ENCODE measurements around the gene RAPGEF1.
A peak's percentile ranks its signal among the peaks of the same experiment; 100 is the strongest.

The RAPGEF1 gene

GRCh38 chr9:131650254-131650653, 89.6 kb downstream of the RAPGEF1 start:
- DNase-seq (ENCODE audit: insufficient read length, low spot score), result no peak
- no peak for TF ChIP-seq TAF1 (IDR thresholded peaks at IDR 0.05; ENCODE audit: low read depth, low read length)
- TF ChIP-seq PAX5 (IDR thresholded peaks at IDR 0.05; ENCODE audit: insufficient read depth, low read length, severe bottlenecking), result no peak
- no peak for TF ChIP-seq SPI1 (IDR thresholded peaks at IDR 0.05; ENCODE audit: low read depth, low read length)
- no peak for TF ChIP-seq POLR2A (IDR thresholded peaks at IDR 0.05; ENCODE audit: low read depth, low read length)
- no peak for TF ChIP-seq POLR2AphosphoS5 (IDR thresholded peaks at IDR 0.05; ENCODE audit: low read depth, low read length)
- TF ChIP-seq POU2F2 (IDR thresholded peaks at IDR 0.05; ENCODE audit: low read depth, low read length), result no peak
- no peak for FAIRE-seq

- DNase-seq (ENCODE audit: insufficient read length, low spot score) (no peak), FAIRE-seq (no peak)
- no peak for TF ChIP-seq TAF1 (IDR thresholded peaks at IDR 0.05; ENCODE audit: low read depth, low read length)
- TF ChIP-seq POU2F2 (IDR thresholded peaks at IDR 0.05; ENCODE audit: low read depth, low read length), result no peak
- no peak for TF ChIP-seq POLR2AphosphoS5 (IDR thresholded peaks at IDR 0.05; ENCODE audit: low read depth, low read length)
- TF ChIP-seq SPI1 (IDR thresholded peaks at IDR 0.05; ENCODE audit: low read depth, low read length), result no peak
- no peak for TF ChIP-seq PAX5 (IDR thresholded peaks at IDR 0.05; ENCODE audit: insufficient read depth, low read length, severe bottlenecking)
- TF ChIP-seq POLR2A (IDR thresholded peaks at IDR 0.05; ENCODE audit: low read depth, low read length), result no peak
These were observed 90.2 kb downstream of the RAPGEF1 start for GRCh38 chr9:131649646-131650045.

GRCh38 chr9:131645078-131645776, 94.6 kb downstream of the RAPGEF1 start:
- FAIRE-seq (no peak), DNase-seq (ENCODE audit: insufficient read length, low spot score) (no peak)
- no peak for TF ChIP-seq POU2F2 (IDR thresholded peaks at IDR 0.05; ENCODE audit: low read depth, low read length)
- TF ChIP-seq TAF1 (IDR thresholded peaks at IDR 0.05; ENCODE audit: low read depth, low read length), result no peak
- no peak for TF ChIP-seq POLR2A (IDR thresholded peaks at IDR 0.05; ENCODE audit: low read depth, low read length)
- TF ChIP-seq SPI1 (IDR thresholded peaks at IDR 0.05; ENCODE audit: low read depth, low read length), result no peak
- no peak for TF ChIP-seq PAX5 (IDR thresholded peaks at IDR 0.05; ENCODE audit: insufficient read depth, low read length, severe bottlenecking)
- TF ChIP-seq POLR2AphosphoS5 (IDR thresholded peaks at IDR 0.05; ENCODE audit: low read depth, low read length), result no peak

GRCh38 chr9:131642496-131643083, 97.3 kb downstream of the RAPGEF1 start:
- peak; percentile 49 for DNase-seq (ENCODE audit: insufficient read length, low spot score)
- no peak for TF ChIP-seq SPI1 (IDR thresholded peaks at IDR 0.05; ENCODE audit: low read depth, low read length)
- TF ChIP-seq POLR2A (IDR thresholded peaks at IDR 0.05; ENCODE audit: low read depth, low read length), result no peak
- no peak for TF ChIP-seq TAF1 (IDR thresholded peaks at IDR 0.05; ENCODE audit: low read depth, low read length)
- TF ChIP-seq PAX5 (IDR thresholded peaks at IDR 0.05; ENCODE audit: insufficient read depth, low read length, severe bottlenecking), result no peak
- no peak for TF ChIP-seq POLR2AphosphoS5 (IDR thresholded peaks at IDR 0.05; ENCODE audit: low read depth, low read length)
- no peak for TF ChIP-seq POU2F2 (IDR thresholded peaks at IDR 0.05; ENCODE audit: low read depth, low read length)
- FAIRE-seq, result no peak

GRCh38 chr9:131641618-131642495, 98.0 kb downstream of the RAPGEF1 start:
- FAIRE-seq, result no peak

GRCh38 chr9:131640438-131641137, 99.3 kb downstream of the RAPGEF1 start:
- no peak for DNase-seq (ENCODE audit: insufficient read length, low spot score)
- FAIRE-seq, result no peak

More at GRCh38 chr9:131641618-131642495, 98.0 kb downstream of the RAPGEF1 start:
- no peak for DNase-seq (ENCODE audit: insufficient read length, low spot score)
- no peak for TF ChIP-seq POLR2AphosphoS5 (IDR thresholded peaks at IDR 0.05; ENCODE audit: low read depth, low read length)
- no peak for TF ChIP-seq TAF1 (IDR thresholded peaks at IDR 0.05; ENCODE audit: low read depth, low read length)
- TF ChIP-seq POLR2A (IDR thresholded peaks at IDR 0.05; ENCODE audit: low read depth, low read length), result no peak
- no peak for TF ChIP-seq POU2F2 (IDR thresholded peaks at IDR 0.05; ENCODE audit: low read depth, low read length)

GRCh38 chr9:131639769-131640437, 100.0 kb downstream of the RAPGEF1 start:
- no peak for FAIRE-seq
- TF ChIP-seq PAX5 (IDR thresholded peaks at IDR 0.05; ENCODE audit: insufficient read depth, low read length, severe bottlenecking) (no peak), POU2F2 (IDR thresholded peaks at IDR 0.05; ENCODE audit: low read depth, low read length) (no peak), POLR2A (IDR thresholded peaks at IDR 0.05; ENCODE audit: low read depth, low read length) (no peak), POLR2AphosphoS5 (IDR thresholded peaks at IDR 0.05; ENCODE audit: low read depth, low read length) (no peak), SPI1 (IDR thresholded peaks at IDR 0.05; ENCODE audit: low read depth, low read length) (no peak), TAF1 (IDR thresholded peaks at IDR 0.05; ENCODE audit: low read depth, low read length) (no peak)
- DNase-seq (ENCODE audit: insufficient read length, low spot score), result no peak

More at GRCh38 chr9:131640438-131641137, 99.3 kb downstream of the RAPGEF1 start:
- no peak for TF ChIP-seq TAF1 (IDR thresholded peaks at IDR 0.05; ENCODE audit: low read depth, low read length)
- no peak for TF ChIP-seq SPI1 (IDR thresholded peaks at IDR 0.05; ENCODE audit: low read depth, low read length)
- TF ChIP-seq POLR2AphosphoS5 (IDR thresholded peaks at IDR 0.05; ENCODE audit: low read depth, low read length), result no peak
- no peak for TF ChIP-seq POU2F2 (IDR thresholded peaks at IDR 0.05; ENCODE audit: low read depth, low read length)
- TF ChIP-seq PAX5 (IDR thresholded peaks at IDR 0.05; ENCODE audit: insufficient read depth, low read length, severe bottlenecking), result no peak
- TF ChIP-seq POLR2A (IDR thresholded peaks at IDR 0.05; ENCODE audit: low read depth, low read length), result no peak

GRCh38 chr9:131636593-131636992, 103.3 kb downstream of the RAPGEF1 start:
- DNase-seq (ENCODE audit: insufficient read length, low spot score) (no peak), FAIRE-seq (no peak)

More at GRCh38 chr9:131636593-131636992, 103.3 kb downstream of the RAPGEF1 start:
- TF ChIP-seq PAX5 (IDR thresholded peaks at IDR 0.05; ENCODE audit: insufficient read depth, low read length, severe bottlenecking) (no peak), SPI1 (IDR thresholded peaks at IDR 0.05; ENCODE audit: low read depth, low read length) (no peak)
